ENCODE measurements around the gene KRT73.

Gene KRT73

GRCh38 chr12:52630599-52631200 lies 12.3 kb upstream of the KRT73 start:
- H3K27ac ChIP-seq (ENCODE audit: poor library complexity, severe bottlenecking), result no peak overlapping the region
- no peak for ATAC-seq (ENCODE audit: low read depth)
- no peaks in the 10 kb centered on the region for H3K4me1 ChIP-seq (ENCODE audit: insufficient read depth, poor library complexity, severe bottlenecking)

GRCh38 chr12:52630008-52630500 lies 11.7 kb upstream of the KRT73 start:
- Histone ChIP-seq H3K36me3 (ENCODE audit: low read depth) (no peaks in the 10 kb centered on the region), H3K27ac (ENCODE audit: poor library complexity, severe bottlenecking) (no peak overlapping the region), H3K9me3 (ENCODE audit: severe bottlenecking) (peaks cover 2% of the 10 kb centered on the region), H3K27me3 (ENCODE audit: insufficient read depth, poor library complexity, severe bottlenecking) (no peaks in the 10 kb centered on the region), H3K4me1 (ENCODE audit: insufficient read depth, poor library complexity, severe bottlenecking) (no peaks in the 10 kb centered on the region), H3K4me3 (ENCODE audit: severe bottlenecking) (no peak overlapping the region)
- no peak for ATAC-seq (ENCODE audit: low read depth)
- DNase-seq (ENCODE audit: low spot score), result no peak
- TF ChIP-seq CTCF (IDR thresholded peaks at IDR 0.05; ENCODE audit: poor library complexity, severe bottlenecking), result no peak

More at GRCh38 chr12:52630599-52631200, 12.3 kb upstream of the KRT73 start:
- TF ChIP-seq CTCF (IDR thresholded peaks at IDR 0.05; ENCODE audit: poor library complexity, severe bottlenecking), result no peak
- Histone ChIP-seq H3K4me3 (ENCODE audit: severe bottlenecking) (no peak overlapping the region), H3K27me3 (ENCODE audit: insufficient read depth, poor library complexity, severe bottlenecking) (no peaks in the 10 kb centered on the region), H3K9me3 (ENCODE audit: severe bottlenecking) (peaks cover 2% of the 10 kb centered on the region), H3K36me3 (ENCODE audit: low read depth) (no peaks in the 10 kb centered on the region)
- no peak for DNase-seq (ENCODE audit: low spot score)

GRCh38 chr12:52629281-52630007 lies 11.1 kb upstream of the KRT73 start:
- Histone ChIP-seq H3K9me3 (ENCODE audit: severe bottlenecking) (peaks cover 2% of the 10 kb centered on the region), H3K36me3 (ENCODE audit: low read depth) (no peaks in the 10 kb centered on the region), H3K4me3 (ENCODE audit: severe bottlenecking) (no peak overlapping the region), H3K4me1 (ENCODE audit: insufficient read depth, poor library complexity, severe bottlenecking) (no peaks in the 10 kb centered on the region), H3K27me3 (ENCODE audit: insufficient read depth, poor library complexity, severe bottlenecking) (no peaks in the 10 kb centered on the region), H3K27ac (ENCODE audit: poor library complexity, severe bottlenecking) (no peak overlapping the region)
- DNase-seq (ENCODE audit: low spot score) (no peak), ATAC-seq (ENCODE audit: low read depth) (no peak)
- TF ChIP-seq CTCF (IDR thresholded peaks at IDR 0.05; ENCODE audit: poor library complexity, severe bottlenecking), result no peak

GRCh38 chr12:52628841-52629240 lies 10.5 kb upstream of the KRT73 start:
- no peaks in the 10 kb centered on the region for H3K27me3 ChIP-seq (ENCODE audit: insufficient read depth, poor library complexity, severe bottlenecking)
- no peaks in the 10 kb centered on the region for H3K4me1 ChIP-seq (ENCODE audit: insufficient read depth, poor library complexity, severe bottlenecking)
- no peak for TF ChIP-seq CTCF (IDR thresholded peaks at IDR 0.05; ENCODE audit: poor library complexity, severe bottlenecking)
- H3K4me3 ChIP-seq (ENCODE audit: severe bottlenecking), result no peak overlapping the region
- ATAC-seq (ENCODE audit: low read depth) (no peak), DNase-seq (ENCODE audit: low spot score) (no peak)
- H3K36me3 ChIP-seq (ENCODE audit: low read depth), result no peaks in the 10 kb centered on the region
- H3K9me3 ChIP-seq (ENCODE audit: severe bottlenecking), result peaks cover 6% of the 10 kb centered on the region
- H3K27ac ChIP-seq (ENCODE audit: poor library complexity, severe bottlenecking), result no peak overlapping the region

GRCh38 chr12:52628111-52628507 lies 9.8 kb upstream of the KRT73 start:
- TF ChIP-seq CTCF (IDR thresholded peaks at IDR 0.05; ENCODE audit: poor library complexity, severe bottlenecking), result no peak
- Histone ChIP-seq H3K27ac (ENCODE audit: poor library complexity, severe bottlenecking) (no peak overlapping the region), H3K4me1 (ENCODE audit: insufficient read depth, poor library complexity, severe bottlenecking) (no peaks in the 10 kb centered on the region), H3K4me3 (ENCODE audit: severe bottlenecking) (no peak overlapping the region), H3K36me3 (ENCODE audit: low read depth) (no peaks in the 10 kb centered on the region), H3K9me3 (ENCODE audit: severe bottlenecking) (peaks cover 7% of the 10 kb centered on the region), H3K27me3 (ENCODE audit: insufficient read depth, poor library complexity, severe bottlenecking) (no peaks in the 10 kb centered on the region)
- ATAC-seq (ENCODE audit: low read depth) (no peak), DNase-seq (ENCODE audit: low spot score) (no peak)

Measured in RWPE2 (cell line).